Kidney (tissue), 22 donors: ENCODE data around the gene TBP. TPM values are rescaled to one million over a fixed set of nuclear protein-coding genes. Genes with fewer than 3 reads are reported as not detected.

ENCODE experiments used
- DNase-seq, 5 donors: peaks; one replicate each; pipeline ENCODE4 v3.0.0-alpha.2; 2013 to 2020
- FAIRE-seq: peaks from 2 replicates; lab custom pipeline; 2012; peaks lifted over from hg19 to GRCh38; lab: Jason Lieb, UNC
- H3K27ac ChIP-seq, 2 donors: one replicate each; pipeline ENCODE4 v1.7.0; 2013; ENCODE audit warnings: low read depth in 2 of 2, low read length in 2 of 2, inconsistent platforms in 1 of 2
- H3K27me3 ChIP-seq: one replicate; pipeline ENCODE4 v1.7.1; 2013; ENCODE audit warnings: low read length, inconsistent platforms; ENCODE audit not compliant: control insufficient read depth, insufficient read depth
- H3K36me3 ChIP-seq, 3 donors: one replicate each; pipeline versions ENCODE4 v1.7.0 to v1.7.1; 2013; ENCODE audit warnings: low read length in 3 of 3, control low read depth in 1 of 3, inconsistent platforms in 1 of 3; ENCODE audit not compliant: insufficient read depth in 3 of 3, control insufficient read depth in 2 of 3
- H3K4me1 ChIP-seq, 3 donors: one replicate each; pipeline versions ENCODE4 v1.7.0 to v1.7.1; 2013; ENCODE audit warnings: low read length in 3 of 3, inconsistent platforms in 1 of 3, low read depth in 1 of 3; ENCODE audit not compliant: control insufficient read depth in 2 of 3, insufficient read depth in 2 of 3
- H3K4me3 ChIP-seq, 3 donors: one replicate each; pipeline versions ENCODE4 v1.7.0 to v1.8.1; 2013; ENCODE audit warnings: low read length in 3 of 3, control low read depth in 1 of 3, inconsistent platforms in 1 of 3
- H3K9ac ChIP-seq, 3 donors: one replicate each; pipeline versions ENCODE4 v1.7.0 to v1.7.1; 2013; ENCODE audit warnings: low read length in 3 of 3, control low read depth in 1 of 3, inconsistent platforms in 1 of 3
- H3K9me3 ChIP-seq, 3 donors: one replicate each; pipeline versions ENCODE4 v1.7.0 to v1.7.1; 2013; ENCODE audit warnings: low read length in 3 of 3, control low read depth in 1 of 3, inconsistent platforms in 1 of 3; ENCODE audit not compliant: control insufficient read depth in 2 of 3, insufficient read depth in 1 of 3
- intact Hi-C: fragments of 100-400 bp; cut with DNase I; formaldehyde crosslinking; loops from one replicate; pipeline ENCODE4 v1.11.1; 2022
- long read RNA-seq, 10 donors: library from polyadenylated mRNA in 1 of 10; unstranded in 1 of 10; transcript quantifications; one replicate each; pipeline ENCODE4 v2.0.0 and lab custom pipeline, GENCODE V29; 2021 to 2026
- polyA plus RNA-seq: library from polyadenylated mRNA; stranded (reverse); fragments of 350-450 nt; fragmentation: Illumina TruSeq; extraction: RNeasy Lipid Tissue Mini Kit (QIAGEN cat#74804); gene quantifications from one replicate; pipeline ENCODE4 v1.2.3, GENCODE V29; 2014; ENCODE audit warnings: low read depth, low replicate concordance; ENCODE audit not compliant: insufficient read depth
- total RNA-seq: library from RNA; stranded (reverse); fragmentation: NEBNext Ultra II Directional; extraction: Animal tissue kit (Norgen Biotek cat#: 25700); gene quantifications from one replicate; pipeline ENCODE4 v1.2.1, GENCODE V29; 2021
- TF ChIP-seq, protein P1 (sequence below): IDR thresholded peaks from 3 replicates; pipeline ENCODE4 v1.5.1; 2012; ENCODE audit warnings: mild to moderate bottlenecking, moderate library complexity, borderline replicate concordance; ENCODE audit not compliant: insufficient read depth; ENCODE audit errors: extremely low read depth
- donor health status: control.
- donor health status: control.
- donor health status: control.
- donor health status: control.
- donor health status: control.
- donor health status: DM: yes; HTN: yes; CAD: no.
- donor health status: Normal renal cell carcinoma (clear cell type).

Gene TBP
- total RNA-seq (16.7 TPM), polyA plus RNA-seq (11.1 TPM)
- long read RNA-seq, donor 1, partial matches to known transcripts, result 34 of 38 reads
- long read RNA-seq, donor 1, other reads (novel, unspliced or antisense), result 0 of 38 reads
- long read RNA-seq, donor 2, partial matches to known transcripts, result 9 of 13 reads
- long read RNA-seq, donor 2, other reads (novel, unspliced or antisense), result 0 of 13 reads
- long read RNA-seq, donor 3, transcript TBP-202 (8 exons, 1,903 nt), result major isoform, 5 of 10 reads
- long read RNA-seq, donor 3, partial matches to known transcripts, result 5 of 10 reads
- long read RNA-seq, donor 3, other reads (novel, unspliced or antisense), result 0 of 10 reads
- long read RNA-seq, donor 4, partial matches to known transcripts, result 0 of 4 reads
- long read RNA-seq, donor 4, other reads (novel, unspliced or antisense), result 0 of 4 reads
- long read RNA-seq, donor 5, partial matches to known transcripts, result 0 of 1 reads
- long read RNA-seq, donor 5, other reads (novel, unspliced or antisense), result 0 of 1 reads
- long read RNA-seq, donor 6, partial matches to known transcripts, result 20 of 20 reads
- long read RNA-seq, donor 6, other reads (novel, unspliced or antisense), result 0 of 20 reads
- long read RNA-seq, donor 7, transcript TBP-202 (8 exons, 1,903 nt), result major isoform, 6 of 16 reads
- long read RNA-seq, donor 7, partial matches to known transcripts, result 3 of 16 reads
- long read RNA-seq, donor 7, other reads (novel, unspliced or antisense), result 3 of 16 reads
- long read RNA-seq, donor 8, partial matches to known transcripts, result 12 of 15 reads
- long read RNA-seq, donor 8, other reads (novel, unspliced or antisense), result 0 of 15 reads
- long read RNA-seq, donor 9, result 0 reads
- long read RNA-seq, donor 10, partial matches to known transcripts, result 15 of 17 reads
- long read RNA-seq, donor 10, other reads (novel, unspliced or antisense), result 0 of 17 reads

DNA sequence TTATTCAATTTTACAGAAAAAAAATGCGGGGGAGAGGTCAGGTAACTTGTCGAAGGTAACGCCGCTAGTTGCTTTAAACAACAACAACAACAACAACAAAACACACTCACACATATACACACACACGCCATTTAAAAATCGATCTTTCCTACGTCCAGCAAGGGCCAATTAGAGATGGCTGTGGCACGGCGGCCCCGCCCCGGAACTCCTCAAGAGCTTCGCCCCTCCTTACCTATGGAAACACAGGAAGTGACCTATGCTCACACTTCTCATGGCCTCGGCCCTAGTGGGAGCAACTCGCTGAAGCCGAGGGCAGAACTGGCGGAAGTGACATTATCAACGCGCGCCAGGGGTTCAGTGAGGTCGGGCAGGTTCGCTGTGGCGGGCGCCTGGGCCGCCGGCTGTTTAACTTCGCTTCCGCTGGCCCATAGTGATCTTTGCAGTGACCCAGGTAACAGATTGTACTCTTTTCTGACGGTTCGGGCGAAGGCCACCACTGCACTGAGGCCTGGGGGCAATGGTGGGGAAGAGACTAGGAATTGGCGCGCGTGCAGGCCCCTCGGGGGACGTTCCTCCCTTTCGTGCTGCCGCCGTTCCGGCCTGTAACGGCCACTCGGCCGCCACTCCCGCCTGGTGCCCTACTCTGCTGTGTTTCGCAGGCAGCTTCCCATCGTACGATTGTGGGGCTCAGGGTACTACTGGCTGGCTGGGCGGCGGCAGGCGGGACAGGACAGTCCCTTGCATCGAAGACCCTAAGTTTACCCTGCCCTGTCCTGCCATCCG, at the start of gene TBP:
TBP (plus strand) TSS at position 357 of the 783 bp plus-strand sequence. CDS start 2,661 bp downstream, outside the sequence.
- intact Hi-C loops, result no loop called here
- peak; percentile 96 for FAIRE-seq
- H3K27me3 ChIP-seq, result no peaks in the 10 kb centered on the region
- peaks cover 0 to 2% (median 0%) of the 10 kb centered on the region in 3 donors for H3K36me3 ChIP-seq
- peak within 1 kb of the TSS; percentile 92 to 100 (median 94) for H3K4me3 ChIP-seq
- DNase-seq, result peak; percentile 97 to 99 (median 98)
- H3K9me3 ChIP-seq, result no peaks in the 10 kb centered on the region
- H3K9ac ChIP-seq, result peak within 1 kb of the TSS; percentile 86 to 94 (median 87)
- peaks cover 7 to 29% (median 21%) of the 10 kb centered on the region in 3 donors for H3K4me1 ChIP-seq
- TF ChIP-seq, protein P1, sequence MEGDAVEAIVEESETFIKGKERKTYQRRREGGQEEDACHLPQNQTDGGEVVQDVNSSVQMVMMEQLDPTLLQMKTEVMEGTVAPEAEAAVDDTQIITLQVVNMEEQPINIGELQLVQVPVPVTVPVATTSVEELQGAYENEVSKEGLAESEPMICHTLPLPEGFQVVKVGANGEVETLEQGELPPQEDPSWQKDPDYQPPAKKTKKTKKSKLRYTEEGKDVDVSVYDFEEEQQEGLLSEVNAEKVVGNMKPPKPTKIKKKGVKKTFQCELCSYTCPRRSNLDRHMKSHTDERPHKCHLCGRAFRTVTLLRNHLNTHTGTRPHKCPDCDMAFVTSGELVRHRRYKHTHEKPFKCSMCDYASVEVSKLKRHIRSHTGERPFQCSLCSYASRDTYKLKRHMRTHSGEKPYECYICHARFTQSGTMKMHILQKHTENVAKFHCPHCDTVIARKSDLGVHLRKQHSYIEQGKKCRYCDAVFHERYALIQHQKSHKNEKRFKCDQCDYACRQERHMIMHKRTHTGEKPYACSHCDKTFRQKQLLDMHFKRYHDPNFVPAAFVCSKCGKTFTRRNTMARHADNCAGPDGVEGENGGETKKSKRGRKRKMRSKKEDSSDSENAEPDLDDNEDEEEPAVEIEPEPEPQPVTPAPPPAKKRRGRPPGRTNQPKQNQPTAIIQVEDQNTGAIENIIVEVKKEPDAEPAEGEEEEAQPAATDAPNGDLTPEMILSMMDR, result no peak
- H3K27ac ChIP-seq, result peak within 1 kb of the TSS; percentile 95 to 96

DNA sequence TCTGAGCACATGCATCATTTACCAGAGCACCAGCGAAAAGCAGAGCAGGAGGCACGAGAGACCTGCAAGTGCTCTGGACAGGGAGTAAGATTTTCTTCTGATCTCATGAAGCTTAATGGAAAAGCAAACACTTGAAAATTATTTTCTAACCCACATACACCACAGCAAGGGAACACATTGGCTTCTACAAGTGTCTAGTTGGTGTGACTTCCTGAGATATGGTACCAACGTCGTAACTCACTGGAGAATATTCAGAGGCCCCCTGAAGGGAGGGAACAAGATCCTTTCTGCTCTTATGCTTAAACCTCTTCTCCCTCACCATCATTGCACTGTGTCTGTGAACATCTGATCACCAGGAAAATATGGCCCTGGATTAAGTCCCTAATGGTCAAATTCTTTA, 49.7 kb upstream of the TBP start:
- TF ChIP-seq, protein P1, result no peak
- no peaks in the 10 kb centered on the region for H3K36me3 ChIP-seq
- H3K27ac ChIP-seq, result no peak overlapping the region
- FAIRE-seq (no peak), DNase-seq (no peak)
- no peak overlapping the region for H3K9ac ChIP-seq
- no peaks in the 10 kb centered on the region for H3K27me3 ChIP-seq
- H3K9me3 ChIP-seq, result no peaks in the 10 kb centered on the region
- H3K4me1 ChIP-seq, result no peaks in the 10 kb centered on the region
- intact Hi-C loops, result no loop called here
- H3K4me3 ChIP-seq, result no peak overlapping the region

GRCh38 chr6:170505306-170505705, 48.9 kb upstream of the TBP start:
- DNase-seq (no peak), FAIRE-seq (no peak)
- no peak overlapping the region for H3K27ac ChIP-seq
- no peaks in the 10 kb centered on the region for H3K4me1 ChIP-seq
- intact Hi-C loops, result no loop called here
- H3K9ac ChIP-seq, result no peak overlapping the region
- H3K36me3 ChIP-seq, result no peaks in the 10 kb centered on the region
- no peak overlapping the region for H3K4me3 ChIP-seq
- H3K27me3 ChIP-seq, result no peaks in the 10 kb centered on the region
- no peaks in the 10 kb centered on the region for H3K9me3 ChIP-seq
- TF ChIP-seq, protein P1, result no peak
